VCaP (cell line): ENCODE results near the gene AIRE.

Experiments used
- H3K27ac ChIP-seq: fragments of 450-650 bp; 2 replicates; pipeline ENCODE4 v1.5.1; 2017
- TF ChIP-seq, protein P1 (sequence below): fragments of 450-650 bp; conservative IDR thresholded peaks from 2 replicates; pipeline ENCODE4 v1.5.1; 2017; ENCODE audit warnings: mild to moderate bottlenecking, moderate library complexity

Gene AIRE

DNA sequence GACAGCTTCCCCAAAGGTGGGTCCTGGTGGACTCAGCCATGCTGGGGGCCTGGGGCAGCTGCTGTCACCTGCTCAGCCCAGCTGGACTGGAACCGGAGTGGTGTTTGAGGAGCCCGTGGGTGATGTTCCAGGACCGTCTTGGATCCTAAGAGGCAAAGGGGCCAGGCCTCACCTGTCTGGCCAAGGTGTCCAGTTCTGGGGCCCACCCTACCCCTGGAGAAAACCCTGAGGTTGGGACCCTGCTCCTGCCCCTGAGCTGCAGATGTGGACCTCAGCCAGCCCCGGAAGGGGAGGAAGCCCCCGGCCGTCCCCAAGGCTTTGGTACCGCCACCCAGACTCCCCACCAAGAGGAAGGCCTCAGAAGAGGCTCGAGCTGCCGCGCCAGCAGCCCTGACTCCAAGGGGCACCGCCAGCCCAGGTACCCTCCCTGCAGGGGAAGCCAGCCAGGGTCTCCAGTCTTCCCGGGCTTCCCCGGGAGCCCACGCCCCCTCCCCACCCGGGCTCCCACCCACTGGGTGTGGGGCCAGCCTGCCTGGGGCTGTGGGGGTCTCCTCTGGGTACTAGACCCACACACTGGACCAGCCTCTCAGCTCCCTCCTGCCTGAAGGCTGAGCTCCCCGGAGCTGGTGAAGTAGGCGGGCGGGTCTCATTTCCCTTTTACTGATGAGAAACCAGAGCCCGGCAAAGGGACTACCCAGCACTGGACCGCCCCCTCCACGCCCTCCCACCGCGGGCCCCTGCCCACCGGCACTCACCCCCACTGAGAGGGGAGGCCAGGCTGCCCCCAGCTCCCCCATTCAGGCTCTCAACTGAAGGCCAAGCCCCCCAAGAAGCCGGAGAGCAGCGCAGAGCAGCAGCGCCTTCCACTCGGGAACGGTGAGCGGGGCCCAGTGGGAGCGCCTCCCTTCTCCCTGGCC lies 1.3 kb downstream of the AIRE start:
- H3K27ac ChIP-seq = no peak overlapping the region
- TF ChIP-seq, protein P1, sequence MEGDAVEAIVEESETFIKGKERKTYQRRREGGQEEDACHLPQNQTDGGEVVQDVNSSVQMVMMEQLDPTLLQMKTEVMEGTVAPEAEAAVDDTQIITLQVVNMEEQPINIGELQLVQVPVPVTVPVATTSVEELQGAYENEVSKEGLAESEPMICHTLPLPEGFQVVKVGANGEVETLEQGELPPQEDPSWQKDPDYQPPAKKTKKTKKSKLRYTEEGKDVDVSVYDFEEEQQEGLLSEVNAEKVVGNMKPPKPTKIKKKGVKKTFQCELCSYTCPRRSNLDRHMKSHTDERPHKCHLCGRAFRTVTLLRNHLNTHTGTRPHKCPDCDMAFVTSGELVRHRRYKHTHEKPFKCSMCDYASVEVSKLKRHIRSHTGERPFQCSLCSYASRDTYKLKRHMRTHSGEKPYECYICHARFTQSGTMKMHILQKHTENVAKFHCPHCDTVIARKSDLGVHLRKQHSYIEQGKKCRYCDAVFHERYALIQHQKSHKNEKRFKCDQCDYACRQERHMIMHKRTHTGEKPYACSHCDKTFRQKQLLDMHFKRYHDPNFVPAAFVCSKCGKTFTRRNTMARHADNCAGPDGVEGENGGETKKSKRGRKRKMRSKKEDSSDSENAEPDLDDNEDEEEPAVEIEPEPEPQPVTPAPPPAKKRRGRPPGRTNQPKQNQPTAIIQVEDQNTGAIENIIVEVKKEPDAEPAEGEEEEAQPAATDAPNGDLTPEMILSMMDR = no peak

DNA sequence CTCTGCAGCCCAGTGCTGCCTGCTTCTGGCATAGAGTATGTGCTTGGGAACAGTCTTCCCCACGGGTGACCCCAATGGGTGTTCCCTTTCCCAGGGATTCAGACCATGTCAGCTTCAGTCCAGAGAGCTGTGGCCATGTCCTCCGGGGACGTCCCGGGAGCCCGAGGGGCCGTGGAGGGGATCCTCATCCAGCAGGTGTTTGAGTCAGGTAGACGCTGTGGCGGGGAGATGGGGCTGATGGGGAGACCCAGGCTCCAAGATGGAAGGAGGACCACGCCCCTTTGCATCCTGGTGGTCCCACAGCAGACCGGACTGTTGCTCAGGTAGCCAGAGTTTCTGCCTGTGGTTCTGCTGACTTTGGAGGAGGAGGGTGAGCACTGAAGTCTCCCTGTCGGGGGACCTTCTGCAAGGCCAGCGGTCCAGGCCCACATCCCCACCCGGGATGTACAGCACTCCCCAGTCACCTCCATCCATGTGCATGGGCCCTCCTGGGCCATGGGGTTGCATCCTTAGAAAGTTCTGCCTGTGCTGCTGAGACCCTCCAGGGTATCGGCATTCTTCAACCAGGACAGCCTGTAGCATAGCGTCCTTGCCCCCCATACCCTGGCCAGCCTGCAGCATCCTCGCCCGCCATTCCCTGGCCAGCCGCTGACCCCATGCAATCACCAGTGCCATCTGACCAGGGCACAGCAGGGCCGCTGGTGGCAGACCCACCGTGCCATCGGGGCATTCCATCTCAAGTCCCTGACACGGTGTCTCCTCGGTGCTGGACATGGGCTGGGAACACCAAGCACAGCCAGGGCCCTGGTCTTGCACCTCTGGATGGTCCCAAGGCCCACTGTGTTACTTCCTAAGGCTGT lies 2.8 kb downstream of the AIRE start:
- no peak overlapping the region for H3K27ac ChIP-seq

DNA sequence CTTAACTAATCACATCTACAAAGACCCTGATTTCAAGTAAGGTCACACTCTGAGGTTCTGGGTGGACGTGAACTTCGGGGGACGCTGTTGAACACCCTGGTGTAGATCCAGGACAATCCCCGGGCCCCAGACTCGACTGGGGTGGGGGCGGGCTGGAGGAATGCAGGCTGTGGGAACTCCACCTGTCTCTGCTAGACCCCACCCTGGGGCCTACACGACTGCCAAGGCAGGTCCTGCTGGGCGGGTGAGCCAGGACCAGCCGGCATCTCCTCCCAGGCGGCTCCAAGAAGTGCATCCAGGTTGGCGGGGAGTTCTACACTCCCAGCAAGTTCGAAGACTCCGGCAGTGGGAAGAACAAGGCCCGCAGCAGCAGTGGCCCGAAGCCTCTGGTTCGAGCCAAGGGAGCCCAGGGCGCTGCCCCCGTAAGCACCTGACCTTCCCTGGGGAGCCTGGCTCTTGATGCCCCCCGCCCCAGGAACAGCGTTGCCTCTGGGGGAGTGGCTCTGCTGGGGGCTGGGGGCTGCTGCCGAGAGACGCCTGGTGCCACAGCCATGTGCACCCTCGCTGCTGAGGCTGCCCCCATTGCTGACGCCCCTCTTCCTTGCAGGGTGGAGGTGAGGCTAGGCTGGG lies 3.8 kb downstream of the AIRE start:
- no peak overlapping the region for H3K27ac ChIP-seq
- TF ChIP-seq, protein P1 = no peak

More for the DNA sequence above, 2.8 kb downstream of the AIRE start:
- TF ChIP-seq, protein P1 = no peak

DNA sequence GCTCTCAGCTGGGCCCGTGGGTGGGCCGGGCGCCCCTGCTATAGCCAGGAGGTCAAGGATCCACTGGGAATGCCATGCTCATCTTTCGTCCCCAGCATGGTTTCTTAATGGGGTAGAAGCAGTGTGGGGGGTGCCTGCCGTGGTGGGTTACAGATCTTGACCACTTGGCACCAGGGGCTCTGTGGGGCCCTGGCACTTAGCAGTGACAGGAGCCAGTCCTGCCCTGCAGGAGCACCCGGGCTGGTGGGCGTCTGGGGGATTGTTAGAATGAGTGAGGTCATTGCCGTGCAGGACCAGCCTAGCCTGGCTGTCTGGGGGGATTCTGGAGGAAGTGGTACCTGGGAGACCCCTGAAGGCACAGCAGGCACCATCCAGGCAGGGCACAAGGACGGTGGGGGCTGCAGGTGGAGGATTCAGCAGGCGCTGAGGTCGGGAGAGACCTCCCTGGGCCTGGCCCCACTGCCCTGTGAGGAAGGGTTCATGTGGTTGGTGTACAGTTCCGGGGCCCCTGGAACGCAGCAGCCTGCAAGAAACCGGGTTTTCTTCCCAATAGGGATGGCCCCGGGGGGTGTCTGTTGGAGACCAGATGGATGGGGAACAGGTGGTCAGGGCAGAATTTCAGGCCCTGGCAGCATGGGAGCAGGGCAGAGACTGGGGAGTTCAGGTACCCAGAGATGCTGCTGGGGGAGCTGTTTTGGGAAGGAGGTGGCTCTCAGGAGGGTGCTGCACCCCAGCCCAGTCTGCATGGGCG lies 4.8 kb downstream of the AIRE start:
- H3K27ac ChIP-seq = no peak overlapping the region
- TF ChIP-seq, protein P1 = no peak

DNA sequence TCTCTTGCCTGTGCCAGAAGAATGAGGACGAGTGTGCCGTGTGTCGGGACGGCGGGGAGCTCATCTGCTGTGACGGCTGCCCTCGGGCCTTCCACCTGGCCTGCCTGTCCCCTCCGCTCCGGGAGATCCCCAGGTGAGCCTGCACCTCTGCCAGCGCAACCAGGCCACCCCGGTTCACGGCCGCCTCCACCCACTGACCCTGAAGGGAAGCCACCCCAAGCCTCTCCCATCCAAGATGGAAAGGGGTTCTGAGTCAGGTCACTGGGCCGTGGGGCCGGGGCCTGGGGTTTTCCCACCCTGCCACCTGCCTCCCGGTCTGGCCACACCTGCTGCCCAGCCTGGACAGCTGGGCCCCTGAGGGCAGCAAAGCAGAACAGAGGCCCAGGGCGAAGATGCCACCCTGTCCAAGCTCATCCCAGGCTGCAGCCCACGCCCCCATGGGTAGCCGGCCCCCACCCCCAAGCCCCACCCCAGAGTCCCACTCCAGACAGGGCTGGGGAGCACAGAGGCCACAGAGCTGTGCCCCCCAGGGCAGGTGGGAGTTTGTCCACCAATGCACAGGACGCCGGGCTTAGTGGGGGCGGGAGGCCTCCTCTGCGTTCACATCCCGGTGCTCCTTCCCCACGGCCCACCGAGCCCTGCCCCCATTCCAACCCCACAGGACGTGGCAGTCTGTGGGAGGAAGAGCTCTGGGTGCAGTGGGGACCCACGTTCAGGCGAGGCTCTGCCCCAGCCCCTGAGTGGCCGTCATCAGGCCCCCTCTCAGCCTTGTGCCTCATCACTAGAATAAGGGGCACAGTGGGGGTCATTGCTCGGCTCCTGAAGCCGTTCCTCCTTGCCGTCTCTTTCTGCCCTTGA lies 5.6 kb downstream of the AIRE start:
- TF ChIP-seq, protein P1 = no peak
- no peak overlapping the region for H3K27ac ChIP-seq

DNA sequence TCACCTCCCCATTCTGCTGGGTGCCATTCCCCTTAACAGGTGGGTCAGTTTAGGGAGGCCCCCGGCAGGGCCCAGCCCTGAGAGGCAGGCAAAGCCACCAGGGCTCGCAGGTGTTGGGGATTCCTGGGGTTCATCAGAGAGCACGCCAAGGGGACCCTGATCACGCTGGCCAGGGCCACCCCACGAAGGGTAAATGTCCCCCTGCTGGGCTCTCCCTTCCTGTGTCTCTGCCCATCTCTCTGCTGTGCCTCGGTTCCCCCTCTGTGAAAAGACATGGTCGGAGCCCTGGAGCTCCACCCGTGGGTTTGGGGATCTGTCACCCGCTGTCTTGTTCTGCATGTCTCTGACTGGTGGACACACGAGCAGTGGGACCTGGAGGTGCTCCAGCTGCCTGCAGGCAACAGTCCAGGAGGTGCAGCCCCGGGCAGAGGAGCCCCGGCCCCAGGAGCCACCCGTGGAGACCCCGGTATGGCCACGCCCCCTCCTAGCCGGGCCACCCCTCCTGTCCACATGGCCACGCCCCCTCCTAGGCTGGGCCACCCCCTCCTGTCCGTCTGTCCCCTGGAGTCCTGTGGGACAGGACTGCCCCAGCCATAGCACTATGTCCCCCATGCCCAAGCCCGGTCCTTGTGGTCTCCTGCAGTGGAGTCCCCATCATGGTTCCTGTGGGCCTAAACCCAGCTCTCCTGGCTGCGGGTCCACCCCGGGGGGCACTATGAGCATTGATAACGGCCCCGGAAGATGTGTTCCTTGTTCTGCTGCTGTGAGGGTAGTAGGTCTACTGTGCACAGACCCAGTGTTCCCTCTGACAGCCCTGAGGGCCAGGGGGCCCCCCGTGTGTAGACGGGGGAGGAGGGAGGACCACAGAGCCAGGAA lies 6.5 kb downstream of the AIRE start:
- TF ChIP-seq, protein P1 = no peak
- no peak overlapping the region for H3K27ac ChIP-seq
